Measurements from ENCODE around the gene ZFHX3. TPM values are rescaled to one million over a fixed set of nuclear protein-coding genes. Genes with fewer than 3 reads are reported as not detected.

ZFHX3 gene
- total RNA-seq, 2 donors from 2014 or later: 57.7 to 70.1 TPM

GRCh38 chr16:72836985-72837384, 210.9 kb downstream of the ZFHX3 start:
- H3K4me1 ChIP-seq (ENCODE audit: control insufficient read depth in 1 of 2, low read depth in 2 of 2): peaks cover 20 to 45% of the 10 kb centered on the region in 2 donors
- H3K4me3 ChIP-seq: no peak overlapping the region
- no peaks in the 10 kb centered on the region for H3K27me3 ChIP-seq (replicated peaks; ENCODE audit: insufficient read depth)
- H3K9me3 ChIP-seq: no peaks in the 10 kb centered on the region
- no peaks in the 10 kb centered on the region for H3K36me3 ChIP-seq
- TF ChIP-seq CTCF (IDR thresholded peaks at IDR 0.05): no peak
- H3K27ac ChIP-seq: no peak overlapping the region
- DNase-seq (ENCODE audit: low spot score) (no peak), ATAC-seq (ENCODE audit: insufficient number of reproducible peaks, low FRiP score, low read depth) (no peak)

- Histone ChIP-seq H3K4me1 (ENCODE audit: control insufficient read depth in 1 of 2, low read depth in 2 of 2) (peaks cover 14 to 37% of the 10 kb centered on the region in 2 donors), H3K27me3 (replicated peaks; ENCODE audit: insufficient read depth) (no peaks in the 10 kb centered on the region), H3K36me3 (no peaks in the 10 kb centered on the region), H3K4me3 (no peak overlapping the region), H3K27ac (no peak overlapping the region), H3K9me3 (no peaks in the 10 kb centered on the region)
- ATAC-seq (ENCODE audit: insufficient number of reproducible peaks, low FRiP score, low read depth): no peak
- DNase-seq (ENCODE audit: low spot score): no peak
- no peak for TF ChIP-seq CTCF (IDR thresholded peaks at IDR 0.05)
Measured at GRCh38 chr16:72836181-72836580, 211.7 kb downstream of the ZFHX3 start.

GRCh38 chr16:72835086-72835485, 212.8 kb downstream of the ZFHX3 start:
- Histone ChIP-seq H3K36me3 (no peaks in the 10 kb centered on the region), H3K4me1 (ENCODE audit: control insufficient read depth in 1 of 2, low read depth in 2 of 2) (peaks cover 7 to 35% of the 10 kb centered on the region in 2 donors), H3K27ac (no peak overlapping the region), H3K9me3 (no peaks in the 10 kb centered on the region), H3K4me3 (no peak overlapping the region), H3K27me3 (replicated peaks; ENCODE audit: insufficient read depth) (no peaks in the 10 kb centered on the region)
- TF ChIP-seq CTCF (IDR thresholded peaks at IDR 0.05): no peak
- DNase-seq (ENCODE audit: low spot score) (no peak), ATAC-seq (ENCODE audit: insufficient number of reproducible peaks, low FRiP score, low read depth) (no peak)

GRCh38 chr16:72834499-72834898, 213.4 kb downstream of the ZFHX3 start:
- ATAC-seq (ENCODE audit: insufficient number of reproducible peaks, low FRiP score, low read depth) (no peak), DNase-seq (ENCODE audit: low spot score) (no peak)
- Histone ChIP-seq H3K27ac (no peak overlapping the region), H3K4me3 (no peak overlapping the region), H3K36me3 (peaks cover 2% of the 10 kb centered on the region), H3K9me3 (no peaks in the 10 kb centered on the region), H3K4me1 (ENCODE audit: control insufficient read depth in 1 of 2, low read depth in 2 of 2) (peaks cover 7 to 35% of the 10 kb centered on the region in 2 donors), H3K27me3 (replicated peaks; ENCODE audit: insufficient read depth) (no peaks in the 10 kb centered on the region)
- no peak for TF ChIP-seq CTCF (IDR thresholded peaks at IDR 0.05)

GRCh38 chr16:72833969-72834368, 214.0 kb downstream of the ZFHX3 start:
- DNase-seq (ENCODE audit: low spot score) (no peak), ATAC-seq (ENCODE audit: insufficient number of reproducible peaks, low FRiP score, low read depth) (no peak)
- H3K36me3 ChIP-seq: peaks cover 3% of the 10 kb centered on the region
- no peaks in the 10 kb centered on the region for H3K27me3 ChIP-seq (replicated peaks; ENCODE audit: insufficient read depth)
- peak overlapping the region in 1 of 2 donors; percentile 25 for H3K27ac ChIP-seq
- H3K4me1 ChIP-seq (ENCODE audit: control insufficient read depth in 1 of 2, low read depth in 2 of 2): peaks cover 7 to 35% of the 10 kb centered on the region in 2 donors
- no peak for TF ChIP-seq CTCF (IDR thresholded peaks at IDR 0.05)
- H3K4me3 ChIP-seq: no peak overlapping the region
- no peaks in the 10 kb centered on the region for H3K9me3 ChIP-seq
